NT2/D1 (cell line): ENCODE results near the gene CNNM3.

Experiments used
- DNase-seq: peaks from one replicate; pipeline ENCODE4 v3.0.0-alpha.2; 2011; ENCODE audit warnings: low read depth, low spot score
- H3K27me3 ChIP-seq: 2 replicates; pipeline ENCODE4 v1.6.0; 2011; ENCODE audit warnings: mild to moderate bottlenecking; ENCODE audit not compliant: insufficient read length, insufficient read depth
- H3K36me3 ChIP-seq: 2 replicates; pipeline ENCODE4 v1.6.1; 2011; ENCODE audit warnings: mild to moderate bottlenecking, low read length, mixed read lengths; ENCODE audit not compliant: insufficient read depth, insufficient read length
- H3K4me1 ChIP-seq: 2 replicates; pipeline ENCODE4 v1.5.1; 2011; ENCODE audit not compliant: insufficient read depth, insufficient read length
- H3K4me3 ChIP-seq: 2 replicates; pipeline ENCODE4 v1.5.1; 2011; ENCODE audit warnings: low read depth; ENCODE audit not compliant: insufficient read length
- H3K9ac ChIP-seq: 2 replicates; pipeline ENCODE4 v1.6.0; 2011; ENCODE audit warnings: low read depth; ENCODE audit not compliant: insufficient read length
- H3K9me3 ChIP-seq: 2 replicates; pipeline ENCODE4 v1.5.1; 2011; ENCODE audit warnings: mild to moderate bottlenecking, low read length; ENCODE audit not compliant: insufficient read depth
- SUZ12 ChIP-seq: IDR thresholded peaks from 2 replicates; pipeline ENCODE4 v1.6.1; 2011; ENCODE audit not compliant: insufficient read length, insufficient read depth; ENCODE audit errors: extremely low read depth
- YY1 ChIP-seq: IDR thresholded peaks from 2 replicates; pipeline ENCODE4 v1.6.1; 2011; ENCODE audit not compliant: insufficient read length, insufficient read depth
- ZNF274 ChIP-seq: IDR thresholded peaks from 2 replicates; pipeline ENCODE4 v1.6.1; 2011; ENCODE audit warnings: mild to moderate bottlenecking, low read depth, low read length

The CNNM3 gene

DNA sequence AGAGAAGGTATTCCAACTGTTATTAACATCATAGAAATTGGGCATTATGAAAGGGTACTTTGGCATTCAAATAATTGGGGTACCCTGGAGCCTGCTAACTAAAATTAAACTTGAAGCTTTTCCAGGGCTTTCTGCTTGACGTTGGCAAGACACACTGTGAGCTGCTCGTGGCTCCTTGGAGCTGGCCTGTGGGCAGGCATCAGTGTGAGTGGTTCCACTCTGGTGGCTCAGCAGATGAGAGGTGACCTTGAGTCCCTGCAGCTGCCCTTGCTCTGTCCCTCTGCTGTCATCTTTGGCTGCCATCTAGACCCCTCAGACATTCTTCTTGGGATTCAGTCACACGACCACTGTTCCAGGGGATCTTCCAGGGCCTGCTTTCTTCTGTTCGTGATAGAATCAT lies 6.7 kb downstream of the CNNM3 start:
- Histone ChIP-seq H3K9me3 (no peaks in the 10 kb centered on the region), H3K4me3 (no peak overlapping the region), H3K4me1 (peaks cover 8% of the 10 kb centered on the region), H3K36me3 (peaks cover 49% of the 10 kb centered on the region), H3K9ac (no peak overlapping the region), H3K27me3 (peaks cover 3% of the 10 kb centered on the region)
- no peak for TF ChIP-seq ZNF274
- no peak for TF ChIP-seq YY1
- TF ChIP-seq SUZ12 = no peak
- no peak for DNase-seq

DNA sequence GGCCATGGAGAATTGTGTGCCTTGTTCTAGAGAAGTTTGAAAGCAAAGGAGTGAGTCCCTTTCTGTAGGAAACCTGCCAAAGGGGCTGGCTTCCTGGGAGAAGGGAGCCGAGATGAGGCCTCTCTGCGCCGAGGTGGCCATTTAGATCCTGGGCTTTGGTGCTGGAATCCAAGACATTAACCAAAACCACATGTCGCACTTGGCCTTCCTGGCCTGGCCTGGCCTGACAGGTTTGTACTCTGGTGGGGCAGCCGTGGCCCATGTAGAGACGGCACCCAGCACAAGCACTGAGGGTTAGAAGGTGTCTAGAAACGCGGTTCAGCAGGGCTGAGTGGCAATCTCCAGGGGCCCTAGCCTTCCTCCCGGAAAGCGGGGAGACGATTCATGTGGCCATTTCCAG lies 7.1 kb downstream of the CNNM3 start:
- Histone ChIP-seq H3K4me1 (peaks cover 8% of the 10 kb centered on the region), H3K27me3 (no peaks in the 10 kb centered on the region), H3K4me3 (no peak overlapping the region), H3K9ac (no peak overlapping the region), H3K9me3 (no peaks in the 10 kb centered on the region), H3K36me3 (peaks cover 54% of the 10 kb centered on the region)
- DNase-seq = no peak
- TF ChIP-seq ZNF274 = no peak
- TF ChIP-seq YY1 = no peak
- no peak for TF ChIP-seq SUZ12

DNA sequence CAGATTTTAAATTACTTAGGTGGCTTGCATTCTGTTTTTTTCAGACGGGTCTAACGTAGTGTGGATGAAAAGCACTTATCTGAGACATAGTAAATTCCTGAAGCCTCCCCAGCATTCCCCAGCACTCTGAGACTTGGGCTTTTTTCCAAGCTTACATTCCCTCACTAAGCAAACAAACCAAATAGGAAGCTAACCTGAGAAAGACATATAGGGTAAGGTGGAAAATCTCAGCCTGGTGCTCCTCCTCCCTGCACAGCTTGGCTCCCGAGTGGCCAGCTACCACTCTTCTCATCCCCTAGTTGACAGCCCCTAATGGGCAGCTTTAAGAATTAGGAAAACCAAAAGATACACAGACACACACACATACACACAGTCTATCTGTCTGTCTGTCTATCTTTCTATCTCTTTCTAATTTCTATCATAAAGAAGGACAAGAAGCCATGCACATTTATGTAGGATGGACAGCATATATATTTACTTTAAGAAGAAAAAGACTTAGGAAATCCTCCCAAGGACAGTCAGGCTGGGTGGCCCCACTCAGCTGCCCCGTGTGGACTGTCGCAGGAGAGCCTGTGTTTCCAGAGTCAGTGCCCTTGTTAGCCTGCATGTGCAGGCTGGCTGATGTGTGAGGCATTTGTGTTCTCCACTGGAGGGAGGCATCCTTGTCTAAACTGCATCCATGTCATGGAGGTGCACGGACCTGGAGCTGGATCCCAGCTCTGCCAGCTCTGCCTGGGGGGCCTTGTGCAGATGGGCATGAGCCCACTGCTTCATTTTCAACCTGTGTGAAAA lies 8.2 kb downstream of the CNNM3 start:
- Histone ChIP-seq H3K27me3 (no peaks in the 10 kb centered on the region), H3K9me3 (no peaks in the 10 kb centered on the region), H3K36me3 (peaks cover 57% of the 10 kb centered on the region), H3K9ac (no peak overlapping the region), H3K4me1 (peaks cover under 1% of the 10 kb centered on the region), H3K4me3 (no peak overlapping the region)
- TF ChIP-seq ZNF274 (no peak), YY1 (no peak), SUZ12 (no peak)
- DNase-seq = no peak

DNA sequence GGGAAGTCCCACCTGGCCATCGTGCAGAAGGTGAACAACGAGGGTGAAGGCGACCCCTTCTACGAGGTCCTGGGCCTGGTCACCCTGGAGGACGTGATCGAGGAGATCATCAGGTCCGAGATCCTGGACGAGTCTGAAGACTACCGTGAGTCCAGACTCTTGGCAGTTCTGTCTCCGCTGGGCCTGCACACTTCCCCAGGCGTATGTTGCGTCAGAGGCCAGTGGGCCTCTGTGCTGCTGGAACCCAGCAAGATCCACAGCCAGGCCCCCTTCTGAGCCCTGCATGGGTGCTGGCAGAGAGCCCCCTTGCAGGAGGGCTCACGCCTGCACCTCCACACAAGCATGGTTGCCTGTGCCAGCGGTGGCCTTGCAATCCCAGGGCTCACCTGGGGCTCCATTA lies 9.0 kb downstream of the CNNM3 start:
- no peak overlapping the region for H3K9ac ChIP-seq
- no peaks in the 10 kb centered on the region for H3K27me3 ChIP-seq
- peaks cover 61% of the 10 kb centered on the region for H3K36me3 ChIP-seq
- no peaks in the 10 kb centered on the region for H3K9me3 ChIP-seq
- no peak overlapping the region for H3K4me3 ChIP-seq
- H3K4me1 ChIP-seq = no peaks in the 10 kb centered on the region
- no peak for TF ChIP-seq SUZ12
- no peak for DNase-seq

DNA sequence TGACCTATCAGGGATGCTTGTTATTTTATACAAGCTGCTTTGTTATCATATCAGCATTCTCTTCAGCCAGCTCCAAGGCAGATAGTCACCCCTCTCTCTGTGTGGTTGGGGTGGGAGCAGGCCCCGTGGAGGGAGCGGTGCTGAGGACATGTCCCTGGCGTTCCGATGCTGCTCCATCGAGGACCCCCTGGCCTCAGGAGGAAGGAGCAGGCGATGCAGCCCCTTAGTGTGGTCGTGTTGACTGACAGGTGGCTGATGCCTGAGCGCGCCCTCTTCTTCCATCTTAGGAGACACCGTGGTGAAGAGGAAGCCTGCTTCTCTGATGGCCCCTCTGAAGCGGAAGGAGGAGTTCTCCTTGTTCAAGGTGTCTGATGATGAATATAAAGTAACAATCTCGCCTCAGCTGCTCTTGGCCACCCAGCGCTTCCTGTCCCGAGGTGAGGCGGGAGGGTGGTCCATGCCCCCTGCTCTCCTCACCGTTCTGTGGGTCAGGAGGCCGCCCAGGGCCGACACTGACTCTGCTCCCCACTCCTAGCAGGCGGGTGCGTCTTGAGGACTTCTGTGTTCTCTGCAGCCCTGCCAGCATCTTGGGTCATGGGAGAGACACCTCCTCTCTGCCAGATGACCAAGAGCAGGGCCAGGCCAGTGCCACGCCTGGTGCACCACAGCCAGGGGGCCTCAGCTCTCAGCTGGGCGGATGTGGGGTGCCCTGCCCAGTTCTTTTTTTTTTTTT lies 10.6 kb downstream of the CNNM3 start:
- Histone ChIP-seq H3K27me3 (no peaks in the 10 kb centered on the region), H3K4me1 (peaks cover 2% of the 10 kb centered on the region), H3K4me3 (no peak overlapping the region), H3K9ac (no peak overlapping the region), H3K9me3 (no peaks in the 10 kb centered on the region), H3K36me3 (peaks cover 70% of the 10 kb centered on the region)
- TF ChIP-seq SUZ12 (no peak), YY1 (no peak), ZNF274 (no peak)
- no peak for DNase-seq

DNA sequence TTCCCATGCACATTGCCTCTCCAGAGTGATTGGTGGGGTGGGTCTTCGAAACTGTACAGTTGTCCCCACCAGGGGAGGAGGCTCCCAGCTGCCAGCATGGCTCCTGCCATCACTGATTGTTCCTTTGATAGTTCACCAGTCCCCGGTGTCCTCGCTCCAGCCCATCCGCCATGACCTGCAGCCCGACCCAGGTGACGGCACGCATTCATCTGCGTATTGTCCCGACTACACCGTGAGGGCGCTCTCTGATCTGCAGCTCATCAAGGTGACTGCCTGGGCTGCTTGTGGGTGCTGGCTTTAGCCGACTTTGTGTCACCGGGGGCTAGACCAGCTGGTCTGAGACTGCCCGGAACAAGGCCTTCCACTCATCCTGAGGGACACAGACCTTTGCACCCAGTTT lies 12.4 kb downstream of the CNNM3 start:
- no peak overlapping the region for H3K4me3 ChIP-seq
- DNase-seq = no peak
- H3K9me3 ChIP-seq = no peaks in the 10 kb centered on the region
- H3K9ac ChIP-seq = no peak overlapping the region
- H3K4me1 ChIP-seq = peaks cover 9% of the 10 kb centered on the region
- TF ChIP-seq SUZ12 = no peak
- TF ChIP-seq YY1 = no peak
- TF ChIP-seq ZNF274 = no peak
- H3K36me3 ChIP-seq = peaks cover 67% of the 10 kb centered on the region
- no peaks in the 10 kb centered on the region for H3K27me3 ChIP-seq

DNA sequence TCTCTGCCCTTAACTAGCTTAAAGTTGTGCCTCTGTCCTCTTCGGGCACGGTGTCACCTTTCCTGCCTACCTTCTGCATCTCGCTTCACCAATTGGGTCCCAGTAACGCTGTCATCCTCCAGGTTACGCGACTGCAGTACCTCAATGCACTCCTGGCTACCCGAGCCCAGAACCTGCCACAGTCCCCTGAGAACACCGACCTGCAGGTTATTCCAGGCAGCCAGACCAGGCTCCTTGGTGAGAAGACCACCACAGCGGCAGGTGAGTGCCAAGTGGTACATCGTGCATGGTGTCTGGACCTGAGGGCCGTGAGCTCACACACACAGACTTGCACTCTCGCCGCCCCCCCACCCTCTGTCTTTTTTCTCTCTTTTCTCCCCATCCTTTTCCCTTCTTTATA lies 12.8 kb downstream of the CNNM3 start:
- no peak for DNase-seq
- Histone ChIP-seq H3K9ac (no peak overlapping the region), H3K36me3 (peaks cover 63% of the 10 kb centered on the region), H3K27me3 (no peaks in the 10 kb centered on the region), H3K4me3 (no peak overlapping the region), H3K4me1 (peaks cover 9% of the 10 kb centered on the region), H3K9me3 (no peaks in the 10 kb centered on the region)
- TF ChIP-seq SUZ12 (no peak), ZNF274 (no peak), YY1 (no peak)
